Sigmoid colon (tissue), 7 donors: ENCODE data around the gene BRINP3. TPM values are rescaled to one million over a fixed set of nuclear protein-coding genes. Genes with fewer than 3 reads are reported as not detected.

Experiments used
- DNase-seq: peaks from one replicate; pipeline ENCODE4 v3.0.0-alpha.2; 2019
- H3K27ac ChIP-seq, 4 donors: fragments of 200-600 bp; sonication (generic); one replicate each; pipeline ENCODE4 v1.5.1; 2016 to 2019; ENCODE audit warnings: mild to moderate bottlenecking in 1 of 4
- H3K27me3 ChIP-seq, 3 donors: fragments of 200-600 bp; sonication (generic); one replicate each; pipeline ENCODE4 v1.5.1; 2019; ENCODE audit warnings: mild to moderate bottlenecking in 1 of 3
- H3K36me3 ChIP-seq, 4 donors: fragments of 200-600 bp; sonication (generic); one replicate each; pipeline ENCODE4 v1.5.1; 2016 to 2019
- H3K4me1 ChIP-seq, 4 donors: fragments of 200-600 bp; sonication (generic); one replicate each; pipeline ENCODE4 v1.5.1; 2017 to 2019
- H3K4me3 ChIP-seq, 4 donors: fragments of 200-600 bp; sonication (generic); one replicate each; pipeline ENCODE4 v1.5.1; 2017 to 2019; ENCODE audit warnings: mild to moderate bottlenecking in 2 of 4, moderate library complexity in 1 of 4
- H3K9me3 ChIP-seq, 4 donors: fragments of 200-600 bp in 3 of 4; sonication (generic) in 3 of 4; one replicate each; pipeline versions ENCODE4 v1.5.1 to v1.6.1; 2013 to 2019
- EP300 ChIP-seq, 4 donors: sonication (generic); formaldehyde crosslinking; IDR thresholded peaks; one replicate each; pipeline ENCODE4 v1.6.1; 2017; ENCODE audit warnings: antibody characterized with exemption in 4 of 4
- POLR2A ChIP-seq, 2 donors: fragments of 450-650 bp; IDR thresholded peaks; one replicate each; pipeline ENCODE4 v1.6.1; 2016; ENCODE audit warnings: antibody characterized with exemption in 2 of 2, mild to moderate bottlenecking in 2 of 2, moderate library complexity in 2 of 2
- POLR2AphosphoS5 ChIP-seq, 4 donors: sonication (generic); formaldehyde crosslinking; IDR thresholded peaks; one replicate each; pipeline ENCODE4 v1.6.1; 2017; ENCODE audit warnings: antibody characterized with exemption in 4 of 4
- WGBS, 2 donors: extraction: QIAGEN DNeasy Blood & Tissue Kit; methylation state at CpG; one replicate each; pipeline ENCODE4 v1.1.7; 2013; 5-methylcytosine and 5-hydroxymethylcytosine counted together
- intact Hi-C: fragments of 100-400 bp; cut with DNase I; formaldehyde crosslinking; loops from one replicate; pipeline ENCODE4 v1.15.1; 2023
- polyA plus RNA-seq, 3 donors: library from polyadenylated mRNA; stranded (reverse); fragments of 200-250 nt; gene quantifications; one replicate each; pipeline ENCODE4 v1.2.3, GENCODE V29; 2013
- total RNA-seq, 4 donors: library from RNA; depleted of rRNA; stranded (reverse); fragments of >200 nt; gene quantifications; one replicate each; pipeline ENCODE4 v1.1.0, GENCODE V29; 2016
- TF ChIP-seq, protein P1 (sequence below), 4 experiments: fragments of 450-650 bp in 3 of 4; fragments of 200-600 bp in 1 of 4; IDR thresholded peaks; one replicate each; pipeline ENCODE4 v1.5.1; 2016 to 2019; ENCODE audit warnings: antibody characterized with exemption in 4 of 4, mild to moderate bottlenecking in 3 of 4, moderate library complexity in 2 of 4
- donor health status: healthy with polysubstance abuse.
- donor health status: Bipolar disorder and iron deficiency.
- donor health status: healthy.

BRINP3 gene
- total and polyA plus RNA-seq, 7 donors: 0.16 to 3.7 (median 2.3) TPM; not detected in 1

DNA sequence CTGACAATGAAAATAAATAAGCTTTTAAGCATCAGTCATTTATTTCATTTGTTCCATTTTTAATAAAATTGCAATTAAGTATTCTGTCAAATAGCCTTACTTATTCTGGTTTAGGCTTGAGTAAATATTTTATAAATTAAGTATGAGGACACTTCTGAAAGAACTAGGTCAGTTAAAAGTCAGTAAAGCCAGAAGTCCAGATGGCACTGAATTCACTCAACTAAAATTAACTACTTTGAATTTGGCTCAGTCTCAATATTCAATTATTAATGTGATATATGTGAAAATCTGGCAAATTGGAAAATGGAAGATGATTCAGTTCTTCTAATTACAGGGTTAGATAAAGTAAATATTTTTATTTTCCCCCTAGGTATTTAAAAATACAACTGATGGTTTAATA is 174.2 kb downstream of the BRINP3 start:
- no peaks in the 10 kb centered on the region for H3K27me3 ChIP-seq
- intact Hi-C loops: no loop called here

DNA sequence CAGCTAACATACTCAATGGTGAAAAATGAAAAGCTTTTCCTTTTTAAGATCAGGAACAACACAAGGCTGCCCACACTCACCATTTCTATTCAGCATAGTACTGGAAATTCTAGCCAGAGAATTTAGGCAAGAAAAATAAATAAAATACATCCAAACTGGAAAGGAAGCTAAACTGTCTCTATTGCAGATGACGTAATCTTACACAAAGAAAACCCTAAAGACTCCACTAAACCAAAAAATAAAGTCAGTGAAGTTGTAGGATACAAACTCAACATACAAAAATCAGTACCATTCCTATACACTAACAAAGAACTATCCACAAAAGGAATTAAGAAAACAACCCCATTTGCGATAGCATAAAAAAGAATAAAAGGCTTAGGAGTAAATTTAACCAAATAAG is 181.2 kb downstream of the BRINP3 start:
- Histone ChIP-seq H3K4me1 (no peaks in the 10 kb centered on the region), H3K27me3 (no peaks in the 10 kb centered on the region), H3K9me3 (no peaks in the 10 kb centered on the region), H3K27ac (no peak overlapping the region), H3K4me3 (no peak overlapping the region), H3K36me3 (no peaks in the 10 kb centered on the region)
- intact Hi-C loops: no loop called here
- no peak for TF ChIP-seq POLR2A (IDR thresholded peaks at IDR 0.05)
- TF ChIP-seq, protein P1, sequence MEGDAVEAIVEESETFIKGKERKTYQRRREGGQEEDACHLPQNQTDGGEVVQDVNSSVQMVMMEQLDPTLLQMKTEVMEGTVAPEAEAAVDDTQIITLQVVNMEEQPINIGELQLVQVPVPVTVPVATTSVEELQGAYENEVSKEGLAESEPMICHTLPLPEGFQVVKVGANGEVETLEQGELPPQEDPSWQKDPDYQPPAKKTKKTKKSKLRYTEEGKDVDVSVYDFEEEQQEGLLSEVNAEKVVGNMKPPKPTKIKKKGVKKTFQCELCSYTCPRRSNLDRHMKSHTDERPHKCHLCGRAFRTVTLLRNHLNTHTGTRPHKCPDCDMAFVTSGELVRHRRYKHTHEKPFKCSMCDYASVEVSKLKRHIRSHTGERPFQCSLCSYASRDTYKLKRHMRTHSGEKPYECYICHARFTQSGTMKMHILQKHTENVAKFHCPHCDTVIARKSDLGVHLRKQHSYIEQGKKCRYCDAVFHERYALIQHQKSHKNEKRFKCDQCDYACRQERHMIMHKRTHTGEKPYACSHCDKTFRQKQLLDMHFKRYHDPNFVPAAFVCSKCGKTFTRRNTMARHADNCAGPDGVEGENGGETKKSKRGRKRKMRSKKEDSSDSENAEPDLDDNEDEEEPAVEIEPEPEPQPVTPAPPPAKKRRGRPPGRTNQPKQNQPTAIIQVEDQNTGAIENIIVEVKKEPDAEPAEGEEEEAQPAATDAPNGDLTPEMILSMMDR (IDR thresholded peaks at IDR 0.05): no peak
- TF ChIP-seq POLR2AphosphoS5 (IDR thresholded peaks at IDR 0.05): no peak
- no peak for TF ChIP-seq EP300 (IDR thresholded peaks at IDR 0.05)
- WGBS, 2 donors: 45 to 93% methylated on average over 2 of the region's 2 CpGs
- no peak for DNase-seq

More for the DNA sequence above, 174.2 kb downstream of the BRINP3 start:
- DNase-seq: no peak
- Histone ChIP-seq H3K27ac (no peak overlapping the region), H3K4me1 (no peaks in the 10 kb centered on the region), H3K9me3 (no peaks in the 10 kb centered on the region), H3K4me3 (no peak overlapping the region), H3K36me3 (no peaks in the 10 kb centered on the region)
- TF ChIP-seq EP300 (IDR thresholded peaks at IDR 0.05) (no peak), POLR2A (IDR thresholded peaks at IDR 0.05) (no peak), POLR2AphosphoS5 (IDR thresholded peaks at IDR 0.05) (no peak)
- TF ChIP-seq, protein P1 (IDR thresholded peaks at IDR 0.05): no peak

DNA sequence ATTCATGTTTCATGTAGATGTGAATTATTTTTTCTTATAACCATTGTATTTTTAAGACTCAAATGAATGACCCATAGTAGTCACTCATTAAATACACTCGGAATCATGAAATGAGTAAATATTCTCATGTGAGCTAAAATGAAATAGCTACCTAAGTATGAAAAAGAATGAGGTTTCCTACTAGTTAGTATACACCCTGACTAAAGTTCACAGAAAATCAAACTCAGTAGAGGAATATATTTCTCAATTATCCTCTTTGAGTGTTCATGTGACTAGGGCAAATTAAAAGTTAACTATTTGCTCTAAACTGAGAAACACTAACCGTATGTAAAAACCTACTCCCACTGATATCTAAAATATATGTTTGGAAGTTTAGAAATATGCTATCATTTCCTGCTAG is 187.8 kb downstream of the BRINP3 start:
- intact Hi-C loops: no loop called here
- no peaks in the 10 kb centered on the region for H3K36me3 ChIP-seq
- 52 to 88% methylated on average over 2 of the region's 2 CpGs for WGBS, 2 donors

DNA sequence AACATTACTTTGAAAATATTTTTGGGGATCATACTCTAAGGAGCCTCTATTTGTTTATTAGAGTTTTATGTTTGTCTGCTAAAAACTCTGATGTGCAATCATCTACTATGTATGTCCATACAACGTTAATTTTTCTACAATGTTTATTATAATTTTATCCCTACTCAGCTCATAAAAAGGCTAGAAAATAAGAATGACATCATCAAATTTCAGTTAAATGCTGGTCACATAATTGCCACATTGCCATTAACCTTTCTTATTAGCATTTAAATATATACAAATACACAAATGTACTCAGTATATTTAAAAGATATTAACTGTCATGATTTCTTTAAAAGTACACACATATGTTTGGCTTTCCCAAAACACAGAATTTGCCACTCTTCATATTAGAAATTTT is 191.6 kb downstream of the BRINP3 start:
- H3K36me3 ChIP-seq: no peaks in the 10 kb centered on the region
- H3K9me3 ChIP-seq: no peaks in the 10 kb centered on the region
- WGBS, 2 donors: 33 to 64% methylated on average over 1 of the region's 1 CpG
- no peak overlapping the region for H3K4me3 ChIP-seq
- TF ChIP-seq POLR2A (IDR thresholded peaks at IDR 0.05): no peak
- TF ChIP-seq EP300 (IDR thresholded peaks at IDR 0.05): no peak
- no peak for TF ChIP-seq POLR2AphosphoS5 (IDR thresholded peaks at IDR 0.05)
- TF ChIP-seq, protein P1 (IDR thresholded peaks at IDR 0.05): no peak
- H3K27ac ChIP-seq: no peak overlapping the region
- intact Hi-C loops: no loop called here
- H3K4me1 ChIP-seq: no peaks in the 10 kb centered on the region
- no peak for DNase-seq
- H3K27me3 ChIP-seq: no peaks in the 10 kb centered on the region

More for the DNA sequence above, 187.8 kb downstream of the BRINP3 start:
- no peak for TF ChIP-seq POLR2AphosphoS5 (IDR thresholded peaks at IDR 0.05)
- no peak for TF ChIP-seq EP300 (IDR thresholded peaks at IDR 0.05)
- DNase-seq: no peak
- Histone ChIP-seq H3K27me3 (no peaks in the 10 kb centered on the region), H3K27ac (no peak overlapping the region), H3K4me1 (no peaks in the 10 kb centered on the region), H3K4me3 (no peak overlapping the region), H3K9me3 (no peaks in the 10 kb centered on the region)

DNA sequence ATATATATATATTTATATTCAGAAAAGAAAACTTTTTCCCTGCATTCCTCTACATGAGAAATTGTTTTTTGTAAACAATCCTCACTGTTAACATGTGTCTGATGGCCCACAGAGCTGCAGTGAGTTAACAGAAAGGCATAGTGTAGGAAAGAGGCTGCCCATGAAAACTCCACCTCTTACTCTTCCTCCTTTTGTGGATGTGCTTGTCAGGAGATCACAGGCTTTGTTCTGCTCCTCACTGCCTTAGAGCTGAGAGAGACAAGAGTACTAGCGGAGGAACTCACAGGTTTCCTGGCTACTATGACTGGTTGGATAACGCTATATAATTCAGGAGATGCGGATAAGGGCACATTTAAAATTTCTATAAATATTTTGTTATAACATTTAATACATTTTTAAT is 200.6 kb downstream of the BRINP3 start:
- Histone ChIP-seq H3K9me3 (no peaks in the 10 kb centered on the region), H3K4me1 (no peaks in the 10 kb centered on the region), H3K36me3 (no peaks in the 10 kb centered on the region), H3K27me3 (no peaks in the 10 kb centered on the region), H3K27ac (no peak overlapping the region), H3K4me3 (no peak overlapping the region)
- WGBS, 2 donors: 96 to 98% methylated on average over 3 of the region's 3 CpGs
- TF ChIP-seq, protein P1 (IDR thresholded peaks at IDR 0.05): no peak
- TF ChIP-seq POLR2AphosphoS5 (IDR thresholded peaks at IDR 0.05) (no peak), POLR2A (IDR thresholded peaks at IDR 0.05) (no peak), EP300 (IDR thresholded peaks at IDR 0.05) (no peak)
- intact Hi-C loops: no loop called here
- DNase-seq: no peak
